ENCODE measurements around the gene ZNF592.

ZNF592 gene

DNA sequence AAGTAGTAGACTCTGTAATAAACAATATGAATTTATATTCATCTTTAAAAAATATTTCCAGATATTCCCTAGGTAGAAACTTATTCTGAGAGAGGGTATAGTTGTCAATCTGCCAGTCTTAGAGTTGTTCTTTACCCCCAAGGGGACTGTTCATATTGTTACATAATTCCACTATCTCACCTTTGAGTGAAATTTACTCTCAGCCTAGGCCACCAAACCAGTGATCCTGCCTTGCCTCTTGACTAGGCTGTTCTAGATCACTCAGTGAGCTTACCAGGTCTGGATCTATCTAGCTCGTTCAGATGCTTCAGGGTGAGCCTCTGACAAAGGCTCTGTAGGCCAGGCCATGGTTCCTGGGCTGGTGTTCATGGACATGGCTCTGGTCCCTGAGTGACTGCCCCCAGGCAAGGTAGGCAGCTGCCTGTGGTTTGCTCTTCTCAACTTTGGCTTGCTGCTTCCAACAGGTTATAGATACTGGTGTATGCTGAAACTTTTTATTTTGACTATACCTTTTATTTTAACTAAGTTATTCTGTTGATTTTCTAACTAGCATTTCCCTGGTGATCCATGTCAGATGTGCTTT, 27.6 kb downstream of the ZNF592 start:
- no peak for DNase-seq (ENCODE audit: low read depth in 1 of 2, low spot score in 1 of 2)

GRCh38 chr15:84778194-84778593, 29.8 kb downstream of the ZNF592 start:
- DNase-seq (ENCODE audit: low read depth in 1 of 2, low spot score in 1 of 2): no peak

GRCh38 chr15:84780492-84780891, 32.1 kb downstream of the ZNF592 start:
- DNase-seq (ENCODE audit: low read depth in 1 of 2, low spot score in 1 of 2): no peak

DNA sequence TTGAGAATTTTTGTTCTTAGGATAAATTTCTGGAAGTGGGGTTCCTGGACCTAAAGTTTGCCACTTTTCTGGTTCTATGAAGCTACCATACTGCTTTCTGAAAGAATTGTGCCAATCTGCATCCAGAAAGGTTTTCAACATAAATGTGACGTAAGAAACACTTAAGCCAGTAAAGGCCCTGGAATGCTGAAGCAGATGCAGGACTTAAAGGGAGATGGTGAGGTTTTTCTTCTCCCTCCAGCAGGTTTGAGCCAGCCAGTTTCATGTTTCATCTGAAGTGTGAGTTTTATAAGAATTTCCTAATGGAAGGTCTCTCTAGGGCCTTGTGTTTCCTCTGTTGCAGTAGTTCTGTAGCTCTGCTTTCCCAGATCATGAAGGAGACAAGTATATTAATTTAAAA, 33.1 kb downstream of the ZNF592 start:
- no peak for DNase-seq (ENCODE audit: low read depth in 1 of 2, low spot score in 1 of 2)

DNA sequence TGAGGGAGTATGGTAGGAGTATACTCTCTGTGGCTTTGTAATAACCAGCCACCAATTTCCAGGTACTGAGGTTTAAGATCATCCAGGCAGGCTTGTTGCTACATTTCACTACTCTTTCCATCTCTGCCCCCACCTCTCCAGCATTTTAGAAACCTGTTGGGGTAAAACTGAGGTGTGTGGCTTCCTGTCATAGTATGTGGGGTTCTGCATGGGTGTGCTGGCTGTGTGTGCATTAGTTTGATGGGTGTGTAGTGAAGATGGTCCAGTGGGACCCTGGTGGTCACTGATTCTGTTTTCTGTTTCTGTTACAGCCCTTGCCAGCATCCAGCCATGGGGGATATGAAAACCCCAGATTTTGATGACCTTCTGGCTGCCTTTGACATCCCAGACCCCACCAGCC, 34.0 kb downstream of the ZNF592 start:
- no peak for DNase-seq (ENCODE audit: low read depth in 1 of 2, low spot score in 1 of 2)

GRCh38 chr15:84783493-84784251, 35.3 kb downstream of the ZNF592 start:
- no peak for DNase-seq (ENCODE audit: low read depth in 1 of 2, low spot score in 1 of 2)

DNA sequence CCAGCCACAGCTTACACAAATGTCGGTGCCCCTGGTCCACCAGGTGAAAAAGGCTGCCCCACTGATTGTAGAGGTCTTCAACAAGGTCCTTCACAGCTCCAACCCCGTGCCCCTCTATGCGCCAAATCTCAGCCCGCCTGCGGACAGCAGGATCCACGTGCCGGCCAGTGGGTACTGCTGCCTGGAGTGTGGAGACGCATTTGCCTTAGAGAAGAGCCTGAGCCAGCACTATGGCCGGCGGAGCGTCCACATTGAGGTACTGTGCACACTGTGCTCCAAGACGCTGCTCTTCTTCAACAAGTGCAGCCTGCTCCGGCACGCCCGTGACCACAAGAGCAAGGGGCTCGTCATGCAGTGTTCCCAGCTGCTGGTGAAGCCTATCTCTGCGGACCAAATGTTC, 35.9 kb downstream of the ZNF592 start:
- DNase-seq (ENCODE audit: low read depth in 1 of 2, low spot score in 1 of 2): no peak

- no peak for DNase-seq (ENCODE audit: low read depth in 1 of 2, low spot score in 1 of 2)
These were observed 36.7 kb downstream of the ZNF592 start for GRCh38 chr15:84785053-84785452.

DNA sequence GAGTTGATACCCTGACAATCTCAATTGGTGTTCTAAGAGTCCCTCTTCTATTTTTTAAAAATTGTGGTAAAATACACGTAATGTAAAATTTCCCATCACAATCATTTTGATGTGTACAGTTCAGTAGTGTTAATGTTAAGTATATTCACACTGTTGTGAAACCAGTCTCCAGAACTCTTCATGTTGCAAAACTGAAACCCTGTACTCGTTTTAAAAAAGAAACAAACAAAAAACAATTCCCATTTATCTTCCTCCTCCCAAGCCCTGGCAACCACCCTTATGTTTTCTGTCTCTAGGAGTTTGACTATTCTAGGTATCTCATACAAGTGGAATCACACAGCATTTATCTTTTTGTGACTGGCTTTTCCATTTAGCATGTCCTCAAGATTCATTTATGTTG, 40.1 kb downstream of the ZNF592 start:
- no peak for DNase-seq (ENCODE audit: low read depth in 1 of 2, low spot score in 1 of 2)

- DNase-seq (ENCODE audit: low read depth in 1 of 2, low spot score in 1 of 2): no peak
These were observed 41.4 kb downstream of the ZNF592 start for GRCh38 chr15:84789762-84790161.

- no peak for DNase-seq (ENCODE audit: low read depth in 1 of 2, low spot score in 1 of 2)
These were observed 42.3 kb downstream of the ZNF592 start for GRCh38 chr15:84790676-84791075.

DNA sequence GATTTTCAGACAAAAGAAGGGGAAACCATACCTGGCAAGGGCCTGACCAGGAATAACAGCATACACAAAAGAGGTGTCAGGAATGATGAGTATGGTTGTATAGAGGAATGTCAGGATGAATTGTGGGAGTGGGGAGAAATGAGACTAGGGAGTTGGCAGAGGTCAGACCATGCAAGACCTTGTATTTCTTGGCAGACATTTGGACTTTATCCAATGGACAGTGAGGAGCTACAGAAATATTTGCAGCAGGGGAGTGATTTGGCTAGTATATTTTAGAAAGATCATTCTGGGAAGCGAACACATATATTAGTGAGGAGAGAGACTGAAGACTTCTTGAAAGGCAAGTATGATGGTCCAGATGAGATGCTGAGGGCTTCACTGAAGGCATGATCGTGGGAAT, 43.4 kb downstream of the ZNF592 start:
- DNase-seq (ENCODE audit: low read depth in 1 of 2, low spot score in 1 of 2): no peak

- no peak for DNase-seq (ENCODE audit: low read depth in 1 of 2, low spot score in 1 of 2)
These were observed 45.2 kb downstream of the ZNF592 start for GRCh38 chr15:84793431-84794161.

DNA sequence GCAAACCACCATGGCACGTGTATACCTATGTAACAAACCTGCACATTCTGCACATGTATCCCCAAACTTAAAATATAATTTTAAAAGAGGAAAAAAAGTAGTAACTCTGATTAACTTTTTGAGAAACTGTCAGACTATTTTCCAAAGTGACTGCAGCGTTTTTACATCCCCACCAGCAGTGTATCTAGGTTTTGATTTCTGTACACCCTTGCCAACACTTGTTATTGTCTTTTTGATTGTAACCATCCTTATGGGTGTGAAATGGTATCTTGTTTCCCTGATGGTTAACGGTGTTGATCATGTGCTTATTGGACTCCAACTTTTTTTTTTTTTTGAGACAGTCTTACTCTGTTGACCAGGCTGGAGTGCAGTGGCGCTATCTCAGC, 45.8 kb downstream of the ZNF592 start:
- DNase-seq (ENCODE audit: low read depth in 1 of 2, low spot score in 1 of 2): no peak

GRCh38 chr15:84795186-84795585, 46.8 kb downstream of the ZNF592 start:
- no peak for DNase-seq (ENCODE audit: low read depth in 1 of 2, low spot score in 1 of 2)

- DNase-seq (ENCODE audit: low read depth in 1 of 2, low spot score in 1 of 2): no peak
These were observed 48.8 kb downstream of the ZNF592 start for GRCh38 chr15:84797212-84797611.

- no peak for DNase-seq (ENCODE audit: low read depth in 1 of 2, low spot score in 1 of 2)
These were observed 49.4 kb downstream of the ZNF592 start for GRCh38 chr15:84797801-84798200.

DNA sequence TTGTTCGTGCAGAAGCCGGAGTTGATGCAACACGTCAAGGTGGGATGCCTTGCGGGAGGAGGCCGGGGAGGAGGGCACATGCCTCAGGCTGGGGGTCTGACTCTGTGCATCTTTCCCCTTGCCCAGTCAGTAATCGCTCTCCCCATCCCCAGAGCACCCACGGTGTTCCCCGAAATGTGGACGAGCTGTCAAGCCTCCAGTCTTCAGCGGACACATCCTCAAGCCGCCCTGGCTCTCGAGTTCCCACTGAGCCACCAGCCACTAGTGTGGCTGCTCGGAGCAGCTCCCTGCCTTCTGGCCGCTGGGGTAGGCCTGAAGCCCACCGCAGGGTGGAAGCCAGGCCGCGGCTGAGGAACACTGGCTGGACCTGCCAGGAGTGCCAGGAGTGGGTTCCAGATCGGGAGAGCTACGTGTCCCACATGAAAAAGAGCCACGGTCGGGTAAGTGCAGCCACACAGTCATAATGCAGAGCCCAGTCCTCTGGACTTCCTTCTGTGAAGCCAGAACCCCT, 50.1 kb downstream of the ZNF592 start:
- no peak for DNase-seq (ENCODE audit: low read depth in 1 of 2, low spot score in 1 of 2)

DNA sequence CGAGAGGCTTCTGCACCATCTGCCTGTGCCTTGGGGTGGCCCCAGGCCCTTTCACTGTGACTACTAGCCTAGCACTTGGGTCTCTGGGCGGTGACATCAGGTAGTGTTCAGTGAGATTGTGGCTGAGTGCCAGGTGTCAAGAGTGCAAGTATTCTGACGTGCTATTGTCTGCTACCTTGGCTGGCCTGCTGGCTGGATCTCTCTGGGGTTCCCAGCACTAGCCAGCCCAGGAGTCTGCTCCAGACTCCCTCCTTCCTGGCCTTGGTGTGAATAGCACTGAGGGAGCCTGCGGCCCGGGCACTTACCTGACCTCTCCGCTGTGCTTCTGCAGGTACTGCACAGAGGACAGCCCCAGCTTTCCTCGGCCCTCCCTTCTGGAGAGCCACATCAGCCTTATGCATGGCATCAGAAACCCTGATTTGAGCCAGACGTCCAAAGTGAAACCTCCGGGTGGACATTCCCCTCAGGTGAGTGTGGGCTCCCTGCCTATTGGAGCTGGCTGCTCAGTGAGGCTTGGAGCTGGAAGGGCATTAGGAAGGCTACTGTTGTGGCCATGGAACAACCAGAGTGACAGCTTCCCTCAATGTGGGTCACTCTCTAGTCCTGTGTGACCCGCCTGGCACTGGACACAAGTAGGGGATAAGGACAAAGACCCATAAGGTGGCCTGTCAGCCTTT, 51.3 kb downstream of the ZNF592 start:
- DNase-seq (ENCODE audit: low read depth in 1 of 2, low spot score in 1 of 2): no peak

- no peak for DNase-seq (ENCODE audit: low read depth in 1 of 2, low spot score in 1 of 2)
These were observed 52.0 kb downstream of the ZNF592 start for GRCh38 chr15:84800365-84800806.
